ENCODE measurements around the gene FAM200C. TPM values are rescaled to one million over a fixed set of nuclear protein-coding genes. Genes with fewer than 3 reads are reported as not detected.

FAM200C gene
- total RNA-seq: 3.6 and 5.6 TPM in 2 replicates

- Histone ChIP-seq H2AFZ (ENCODE audit: low read length) (peak within 1 kb of the TSS; percentile 93), H3K27ac (ENCODE audit: low read depth, low read length) (peak within 1 kb of the TSS; percentile 92), H3K4me2 (ENCODE audit: insufficient read depth, low read length) (peak within 1 kb of the TSS; percentile 98), H3K9me3 (ENCODE audit: low read depth, low read length) (no peaks in the 10 kb centered on the region), H3K79me2 (ENCODE audit: insufficient read depth, low read length) (peaks cover 38% of the 10 kb centered on the region), H4K20me1 (ENCODE audit: insufficient read depth, low read length) (no peaks in the 10 kb centered on the region), H3K36me3 (ENCODE audit: insufficient read depth, low read length) (peaks cover 34% of the 10 kb centered on the region), H3K4me1 (ENCODE audit: insufficient read depth, low read length) (peaks cover 11% of the 10 kb centered on the region), H3K27me3 (ENCODE audit: insufficient read depth, low read length) (no peaks in the 10 kb centered on the region), H3K4me3 (ENCODE audit: insufficient read depth, low read length) (peak within 1 kb of the TSS; percentile 86)
- DNase-seq (ENCODE audit: insufficient read length, low spot score, missing footprints): peak; percentile 97
- no peak for TF ChIP-seq CTCF (IDR thresholded peaks at IDR 0.05; ENCODE audit: extremely low read depth, low read depth, low read length)
Observed at GRCh38 chr5:160399402-160400353, at the start of gene FAM200C. FAM200C (minus strand) TSS chr5:160400054; CDS start chr5:160395490, 4,564 bp downstream.

DNA sequence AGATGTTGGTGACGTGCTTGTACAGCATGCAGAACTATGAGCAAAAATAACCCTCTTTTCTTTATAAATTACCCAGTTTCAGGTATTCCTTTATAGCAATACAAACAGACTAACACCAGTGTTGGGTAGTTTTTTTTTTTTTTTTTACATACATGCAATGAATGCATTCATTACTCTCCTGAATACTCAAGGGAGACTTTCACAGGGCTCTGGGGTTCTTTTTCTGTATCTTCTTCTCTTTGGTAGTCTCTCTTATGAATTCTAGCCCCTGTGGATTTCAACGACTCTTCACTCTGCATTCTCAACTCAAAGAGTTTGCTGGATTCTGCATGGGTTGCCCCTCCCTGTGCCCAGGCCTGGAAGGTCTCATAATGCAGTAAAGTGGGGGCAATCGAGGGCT lies 49.6 kb upstream of the FAM200C start:
- H3K4me3 ChIP-seq (ENCODE audit: insufficient read depth, low read length): no peak overlapping the region
- H3K4me2 ChIP-seq (ENCODE audit: insufficient read depth, low read length): no peak overlapping the region
- H3K79me2 ChIP-seq (ENCODE audit: insufficient read depth, low read length): no peaks in the 10 kb centered on the region
- H3K4me1 ChIP-seq (ENCODE audit: insufficient read depth, low read length): no peaks in the 10 kb centered on the region
- H4K20me1 ChIP-seq (ENCODE audit: insufficient read depth, low read length): no peaks in the 10 kb centered on the region
- no peak overlapping the region for H3K27ac ChIP-seq (ENCODE audit: low read depth, low read length)
- no peak for TF ChIP-seq CTCF (IDR thresholded peaks at IDR 0.05; ENCODE audit: extremely low read depth, low read depth, low read length)
- no peaks in the 10 kb centered on the region for H3K36me3 ChIP-seq (ENCODE audit: insufficient read depth, low read length)
- peaks cover 13% of the 10 kb centered on the region for H3K27me3 ChIP-seq (ENCODE audit: insufficient read depth, low read length)
- no peaks in the 10 kb centered on the region for H3K9me3 ChIP-seq (ENCODE audit: low read depth, low read length)
- H2AFZ ChIP-seq (ENCODE audit: low read length): no peak overlapping the region
- DNase-seq (ENCODE audit: insufficient read length, low spot score, missing footprints): peak; percentile 50

GRCh38 chr5:160448886-160449285 lies 49.0 kb upstream of the FAM200C start:
- Histone ChIP-seq H3K4me2 (ENCODE audit: insufficient read depth, low read length) (no peak overlapping the region), H3K4me3 (ENCODE audit: insufficient read depth, low read length) (no peak overlapping the region), H4K20me1 (ENCODE audit: insufficient read depth, low read length) (no peaks in the 10 kb centered on the region), H3K9me3 (ENCODE audit: low read depth, low read length) (no peaks in the 10 kb centered on the region), H3K4me1 (ENCODE audit: insufficient read depth, low read length) (no peaks in the 10 kb centered on the region), H3K27ac (ENCODE audit: low read depth, low read length) (no peak overlapping the region), H3K36me3 (ENCODE audit: insufficient read depth, low read length) (no peaks in the 10 kb centered on the region), H3K27me3 (ENCODE audit: insufficient read depth, low read length) (peaks cover 7% of the 10 kb centered on the region), H3K79me2 (ENCODE audit: insufficient read depth, low read length) (no peaks in the 10 kb centered on the region), H2AFZ (ENCODE audit: low read length) (no peak overlapping the region)
- no peak for DNase-seq (ENCODE audit: insufficient read length, low spot score, missing footprints)
- TF ChIP-seq CTCF (IDR thresholded peaks at IDR 0.05; ENCODE audit: extremely low read depth, low read depth, low read length): no peak

DNA sequence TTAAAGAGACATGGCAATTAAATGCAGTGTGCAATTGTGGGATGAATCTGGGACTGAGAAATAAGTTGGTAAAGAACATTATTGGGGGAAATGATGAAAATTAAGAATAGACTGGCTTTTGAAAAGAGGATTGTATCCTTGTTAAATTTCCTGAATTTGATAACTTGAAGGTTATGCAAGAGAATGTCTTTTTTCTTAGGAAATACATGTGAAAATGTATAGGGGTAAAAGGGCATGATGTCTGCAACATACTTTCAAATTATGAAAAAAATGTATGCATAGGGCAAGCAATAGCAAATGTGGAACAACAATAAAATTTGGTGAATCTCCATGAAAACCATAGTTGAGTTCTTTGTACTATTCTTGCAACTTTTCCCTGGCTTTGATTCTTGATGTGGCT lies 45.9 kb upstream of the FAM200C start:
- no peak overlapping the region for H3K4me3 ChIP-seq (ENCODE audit: insufficient read depth, low read length)
- no peaks in the 10 kb centered on the region for H3K4me1 ChIP-seq (ENCODE audit: insufficient read depth, low read length)
- H3K9me3 ChIP-seq (ENCODE audit: low read depth, low read length): no peaks in the 10 kb centered on the region
- no peaks in the 10 kb centered on the region for H3K79me2 ChIP-seq (ENCODE audit: insufficient read depth, low read length)
- H3K27me3 ChIP-seq (ENCODE audit: insufficient read depth, low read length): peaks cover 3% of the 10 kb centered on the region
- no peak for DNase-seq (ENCODE audit: insufficient read length, low spot score, missing footprints)
- no peaks in the 10 kb centered on the region for H3K36me3 ChIP-seq (ENCODE audit: insufficient read depth, low read length)
- no peak for TF ChIP-seq CTCF (IDR thresholded peaks at IDR 0.05; ENCODE audit: extremely low read depth, low read depth, low read length)
- no peak overlapping the region for H3K4me2 ChIP-seq (ENCODE audit: insufficient read depth, low read length)
- H4K20me1 ChIP-seq (ENCODE audit: insufficient read depth, low read length): no peaks in the 10 kb centered on the region
- no peak overlapping the region for H2AFZ ChIP-seq (ENCODE audit: low read length)
- H3K27ac ChIP-seq (ENCODE audit: low read depth, low read length): no peak overlapping the region

All from osteoblast (primary cell).